Body of pancreas (tissue), 4 donors: ENCODE data around the gene SECTM1. TPM values are rescaled to one million over a fixed set of nuclear protein-coding genes. Genes with fewer than 3 reads are reported as not detected.

ENCODE experiments used
- ATAC-seq: fragments of 150-250 bp; one replicate; pipeline ENCODE4 v1.9.1; 2016
- DNase-seq, 4 donors: peaks; one replicate each; pipeline ENCODE4 v3.0.0-alpha.2; 2019
- H3K27ac ChIP-seq, 4 donors: fragments of 200-600 bp; sonication (generic); 1 replicate in 3 of 4; 2 replicates in 1 of 4; pipeline versions ENCODE4 v1.5.1 to v1.6.1; 2016 to 2019; ENCODE audit warnings: mild to moderate bottlenecking in 1 of 4, mixed read lengths in 1 of 4, moderate library complexity in 1 of 4
- H3K27me3 ChIP-seq, 2 donors: fragments of 200-600 bp; sonication (generic); one replicate each; pipeline ENCODE4 v1.6.0; 2016; ENCODE audit warnings: mild to moderate bottlenecking in 1 of 2
- H3K36me3 ChIP-seq, 2 donors: fragments of 200-600 bp; sonication (generic); replicated peaks in 1 of 2; 2 replicates each; pipeline ENCODE4 v1.5.1; 2016; ENCODE audit warnings: low read depth in 2 of 2; ENCODE audit not compliant: insufficient read depth in 1 of 2
- H3K4me1 ChIP-seq: fragments of 200-600 bp; sonication (generic); one replicate; pipeline ENCODE4 v1.6.0; 2016
- H3K4me3 ChIP-seq, 2 donors: fragments of 200-600 bp; sonication (generic); 1 replicate in 1 of 2; 2 replicates in 1 of 2; pipeline ENCODE4 v1.5.1; 2016 to 2019
- H3K9me3 ChIP-seq, 3 donors: fragments of 200-600 bp; sonication (generic); 1 replicate in 2 of 3; 2 replicates in 1 of 3; pipeline ENCODE4 v1.5.1; 2016
- CTCF ChIP-seq, 7 experiments: fragments of 450-650 bp in 4 of 7; fragments of 200-600 bp in 3 of 7; sonication (generic) in 3 of 7; IDR thresholded peaks; one replicate each; pipeline ENCODE4 v1.5.1; 2016 to 2019; ENCODE audit warnings: antibody characterized with exemption in 7 of 7
- POLR2A ChIP-seq, 3 donors: fragments of 450-650 bp; IDR thresholded peaks; one replicate each; pipeline ENCODE4 v1.6.1; 2016; ENCODE audit warnings: antibody characterized with exemption in 3 of 3, mild to moderate bottlenecking in 2 of 3
- WGBS, 2 donors: methylation state at CpG; one replicate each; pipeline ENCODE4 v1.1.5; 2017; 5-methylcytosine and 5-hydroxymethylcytosine counted together
- intact Hi-C: fragments of 100-400 bp; cut with DNase I; formaldehyde crosslinking; loops from one replicate; pipeline ENCODE4 v1.15.1; 2023
- total RNA-seq, 2 donors: library from RNA; depleted of rRNA; stranded (reverse); fragments of >200 nt; gene quantifications; one replicate each; pipeline ENCODE4 v1.1.0, GENCODE V29; 2016

SECTM1 gene
- total RNA-seq, 2 donors from 2014 or later = 5.4 to 6.3 TPM

GRCh38 chr17:82354804-82355308 lies 21.3 kb upstream of the SECTM1 start:
- DNase-seq (no peak), ATAC-seq (no peak)
- H3K36me3 ChIP-seq = no peaks in the 10 kb centered on the region
- no peak overlapping the region for H3K4me3 ChIP-seq
- no peak overlapping the region for H3K27ac ChIP-seq
- no peaks in the 10 kb centered on the region for H3K27me3 ChIP-seq
- TF ChIP-seq POLR2A (IDR thresholded peaks at IDR 0.05) (no peak), CTCF (IDR thresholded peaks at IDR 0.05) (no peak)
- 74 to 88% methylated on average over 5 to 7 of the region's 7 CpGs for WGBS, 2 donors
- no peaks in the 10 kb centered on the region for H3K9me3 ChIP-seq
- peaks cover 23% of the 10 kb centered on the region for H3K4me1 ChIP-seq
- intact Hi-C loops = loop anchor here (5.0 kb wide), 2 partner anchors 202 to 422 kb away; no protein-coding TSS in a partner anchor

GRCh38 chr17:82353484-82353883 lies 19.9 kb upstream of the SECTM1 start:
- intact Hi-C loops = loop anchor here (5.0 kb wide), 2 partner anchors 204 to 424 kb away; no protein-coding TSS in a partner anchor
- DNase-seq (no peak), ATAC-seq (no peak)
- H3K36me3 ChIP-seq = no peaks in the 10 kb centered on the region
- H3K4me1 ChIP-seq = peaks cover 23% of the 10 kb centered on the region
- TF ChIP-seq CTCF (IDR thresholded peaks at IDR 0.05) (no peak), POLR2A (IDR thresholded peaks at IDR 0.05) (no peak)
- no peaks in the 10 kb centered on the region for H3K9me3 ChIP-seq
- no peaks in the 10 kb centered on the region for H3K27me3 ChIP-seq
- H3K27ac ChIP-seq = no peak overlapping the region
- 74 to 100% methylated on average over 2 to 5 of the region's 8 CpGs for WGBS, 2 donors
- H3K4me3 ChIP-seq = no peak overlapping the region

- ATAC-seq = peak; percentile 82
These were observed 18.3 kb upstream of the SECTM1 start for GRCh38 chr17:82351713-82352488.

GRCh38 chr17:82351254-82351712 lies 17.7 kb upstream of the SECTM1 start:
- 45 to 52% methylated on average over 4 to 21 of the region's 21 CpGs for WGBS, 2 donors
- no peak overlapping the region for H3K4me3 ChIP-seq
- DNase-seq (no peak), ATAC-seq (no peak)
- no peak overlapping the region for H3K27ac ChIP-seq
- no peaks in the 10 kb centered on the region for H3K36me3 ChIP-seq
- intact Hi-C loops = loop anchor here (5.0 kb wide), 2 partner anchors 206 to 426 kb away; no protein-coding TSS in a partner anchor
- TF ChIP-seq CTCF (IDR thresholded peaks at IDR 0.05) (no peak), POLR2A (IDR thresholded peaks at IDR 0.05) (no peak)
- no peaks in the 10 kb centered on the region for H3K9me3 ChIP-seq
- H3K27me3 ChIP-seq = no peaks in the 10 kb centered on the region
- H3K4me1 ChIP-seq = peaks cover 10% of the 10 kb centered on the region

More at GRCh38 chr17:82351713-82352488, 18.3 kb upstream of the SECTM1 start:
- Histone ChIP-seq H3K4me3 (no peak overlapping the region), H3K27ac (no peak overlapping the region), H3K4me1 (peaks cover 16% of the 10 kb centered on the region), H3K9me3 (no peaks in the 10 kb centered on the region), H3K27me3 (no peaks in the 10 kb centered on the region), H3K36me3 (no peaks in the 10 kb centered on the region)
- peak; percentile 92 to 97 (median 94) for TF ChIP-seq CTCF (IDR thresholded peaks at IDR 0.05)
- no peak for TF ChIP-seq POLR2A (IDR thresholded peaks at IDR 0.05)
- DNase-seq = peak; percentile 88 to 91 (median 90)
- intact Hi-C loops = loop anchor here (5.0 kb wide), 2 partner anchors 205 to 425 kb away; no protein-coding TSS in a partner anchor
- WGBS, 2 donors = 28 to 33% methylated on average over 8 to 26 of the region's 26 CpGs
